ENCODE measurements around the gene HDDC3. TPM values are rescaled to one million over a fixed set of nuclear protein-coding genes. Genes with fewer than 3 reads are reported as not detected.
"Not testable (repeated sequence)": the region's sequence is repeated elsewhere in the genome, so short reads cannot be mapped to it uniquely, and the experiment has no call there.

The HDDC3 gene
- polyA plus RNA-seq, 1 of the 3 experiments (the other 2 are of a cell fraction) = 25.8 TPM

- Histone ChIP-seq H3K4me3 (ENCODE audit: low read depth in 2 of 2, low read length in 1 of 2) (peak overlapping the region; percentile 59 to 65), H4K20me1 (ENCODE audit: insufficient read depth) (no peaks in the 10 kb centered on the region), H3K36me3 (replicated peaks in 1 of 2; ENCODE audit: control insufficient read depth in 1 of 2, insufficient read depth in 2 of 2, low read length in 1 of 2) (no peaks in the 10 kb centered on the region), H3K27me3 (ENCODE audit: insufficient read depth) (no peaks in the 10 kb centered on the region), H2AFZ (ENCODE audit: low read depth) (peak overlapping the region; percentile 98), H3K27ac (ENCODE audit: low read depth in 2 of 2, low read length in 1 of 2) (peak overlapping the region; percentile 52 to 91), H3K4me1 (ENCODE audit: control insufficient read depth in 1 of 2, insufficient read depth in 2 of 2, low read depth in 1 of 2, low read length in 1 of 2) (peaks cover 6 to 28% of the 10 kb centered on the region in 2 experiments; a peak in 2 of 4 replicates), H3K79me2 (ENCODE audit: insufficient read depth) (no peaks in the 10 kb centered on the region), H3K9me3 (no peaks in the 10 kb centered on the region), H3K9ac (peak overlapping the region; percentile 48), H3K4me2 (peak overlapping the region; percentile 97), H3F3A (replicated peaks; ENCODE audit: insufficient read depth) (peaks cover 22% of the 10 kb centered on the region), H3K9me2 (no peaks in the 10 kb centered on the region)
- no peak for TF ChIP-seq MEF2A (IDR thresholded peaks at IDR 0.05; ENCODE audit: borderline replicate concordance, low read depth)
- TF ChIP-seq IRF3 (IDR thresholded peaks at IDR 0.05; ENCODE audit: low read depth, low read length) = no peak
- no peak for TF ChIP-seq FOSL2 (IDR thresholded peaks at IDR 0.05; ENCODE audit: borderline replicate concordance, low read depth)
- no peak for TF ChIP-seq JUND (IDR thresholded peaks at IDR 0.05)
- TF ChIP-seq USF1 (IDR thresholded peaks at IDR 0.05; ENCODE audit: borderline replicate concordance, low read depth) = no peak
- no peak for TF ChIP-seq NFIC (IDR thresholded peaks at IDR 0.05; ENCODE audit: borderline replicate concordance)
- TF ChIP-seq ELF1 (IDR thresholded peaks at IDR 0.05) = no peak
- TF ChIP-seq RAD21 (IDR thresholded peaks at IDR 0.05; ENCODE audit: low read length) = no peak
- no peak for TF ChIP-seq ZBTB33 (IDR thresholded peaks at IDR 0.05; ENCODE audit: borderline replicate concordance, low read depth)
- TF ChIP-seq PBX3 (IDR thresholded peaks at IDR 0.05) = no peak
- no peak for TF ChIP-seq MXI1 (IDR thresholded peaks at IDR 0.05; ENCODE audit: low read depth, low read length)
- no peak for TF ChIP-seq CHD2 (IDR thresholded peaks at IDR 0.05; ENCODE audit: low read length, partially characterized antibody)
- TF ChIP-seq TAF1 (IDR thresholded peaks at IDR 0.05; ENCODE audit: borderline replicate concordance, low read depth, low read length) = no peak
- no peak for TF ChIP-seq TEAD4 (IDR thresholded peaks at IDR 0.05; ENCODE audit: borderline replicate concordance, insufficient read depth)
- TF ChIP-seq SIN3A (IDR thresholded peaks at IDR 0.05; ENCODE audit: borderline replicate concordance, low read depth, low read length) = no peak
- no peak for TF ChIP-seq GATA2 (CRISPR knock-in tag; IDR thresholded peaks at IDR 0.05)
- ChIA-PET POLR2A (interaction anchor here (0.6 to 0.7 kb wide), 3 partner anchors 12 to 744 kb away, joined by 3 to 5 read pairs (median 3); no protein-coding TSS in a partner anchor), CTCF (interaction anchor here (1.0 to 11.5 kb wide), 7 partner anchors 15 to 104 kb away, joined by 3 to 142 read pairs (median 93); partner anchors contain the start of genes MAN2A2 and RCCD1)
- WGBS (ENCODE audit: low lambda C conversion rate) = 47% methylated on average over 21 of the region's 21 CpGs
- DNase-seq = no peak
Measured at GRCh38 chr15:90929246-90930019, 2.9 kb downstream of the HDDC3 start.

- H3K27ac ChIP-seq (ENCODE audit: low read depth in 2 of 2, low read length in 1 of 2); CTCF ChIA-PET; H3K4me3 ChIP-seq (ENCODE audit: low read depth in 2 of 2, low read length in 1 of 2); H3K36me3 ChIP-seq (replicated peaks in 1 of 2; ENCODE audit: control insufficient read depth in 1 of 2, insufficient read depth in 2 of 2, low read length in 1 of 2); H3K9ac ChIP-seq; H3K9me2 ChIP-seq; H3K4me2 ChIP-seq; H2AFZ ChIP-seq (ENCODE audit: low read depth); H3K79me2 ChIP-seq (ENCODE audit: insufficient read depth); DNase-seq; H3K9me3 ChIP-seq; H3K27me3 ChIP-seq (ENCODE audit: insufficient read depth); H4K20me1 ChIP-seq (ENCODE audit: insufficient read depth): not testable (repeated sequence)
- 97% methylated on average over 7 of the region's 7 CpGs for WGBS (ENCODE audit: low lambda C conversion rate)
- POLR2A ChIA-PET = interaction anchor here (0.7 kb wide), 1 partner anchor 26 kb away, joined by 4 read pairs; the partner anchor contains the start of gene RCCD1
- peaks cover 22% of the 10 kb centered on the region for H3F3A ChIP-seq (replicated peaks; ENCODE audit: insufficient read depth)
- peaks cover 6 to 22% of the 10 kb centered on the region in 2 experiments; a peak in 2 of 4 replicates for H3K4me1 ChIP-seq (ENCODE audit: control insufficient read depth in 1 of 2, insufficient read depth in 2 of 2, low read depth in 1 of 2, low read length in 1 of 2)
Measured at GRCh38 chr15:90928106-90928505, 4.2 kb downstream of the HDDC3 start.

- H3K9me2 ChIP-seq; H3K9me3 ChIP-seq; DNase-seq; POLR2A ChIA-PET; H4K20me1 ChIP-seq (ENCODE audit: insufficient read depth); H3K4me2 ChIP-seq; H3K79me2 ChIP-seq (ENCODE audit: insufficient read depth); H3K9ac ChIP-seq; H3K4me3 ChIP-seq (ENCODE audit: low read depth in 2 of 2, low read length in 1 of 2); H3K27ac ChIP-seq (ENCODE audit: low read depth in 2 of 2, low read length in 1 of 2); H3K36me3 ChIP-seq (replicated peaks in 1 of 2; ENCODE audit: control insufficient read depth in 1 of 2, insufficient read depth in 2 of 2, low read length in 1 of 2); H2AFZ ChIP-seq (ENCODE audit: low read depth); H3K27me3 ChIP-seq (ENCODE audit: insufficient read depth): not testable (repeated sequence)
- Histone ChIP-seq H3K4me1 (ENCODE audit: control insufficient read depth in 1 of 2, insufficient read depth in 2 of 2, low read depth in 1 of 2, low read length in 1 of 2) (peaks cover 6 to 16% of the 10 kb centered on the region in 2 experiments; a peak in 2 of 4 replicates), H3F3A (replicated peaks; ENCODE audit: insufficient read depth) (peaks cover 14% of the 10 kb centered on the region)
- CTCF ChIA-PET = interaction anchor here (0.9 kb wide), 1 partner anchor 29 kb away, joined by 3 read pairs; no protein-coding TSS in a partner anchor
- 91% methylated on average over 10 of the region's 10 CpGs for WGBS (ENCODE audit: low lambda C conversion rate)
Measured at GRCh38 chr15:90926766-90927165, 5.6 kb downstream of the HDDC3 start.

All from SK-N-SH (cell line).